HEK293 (cell line): ENCODE measurements around the gene LBX2.

ENCODE experiments used
- ZNF211 ChIP-seq: fragments of 450-650 bp; formaldehyde crosslinking; IDR thresholded peaks from 2 replicates; pipeline ENCODE4 v1.5.1; 2016; ENCODE audit warnings: low read depth, missing biosample characterization, missing genetic modification characterization
- ZNF214 ChIP-seq: fragments of 450-650 bp; formaldehyde crosslinking; IDR thresholded peaks from 2 replicates; pipeline ENCODE4 v1.5.1; 2017; ENCODE audit warnings: missing biosample characterization, mild to moderate bottlenecking, missing genetic modification characterization, borderline replicate concordance
- ZSCAN18 ChIP-seq: fragments of 450-650 bp; formaldehyde crosslinking; IDR thresholded peaks from 2 replicates; pipeline ENCODE4 v1.5.1; 2016; ENCODE audit warnings: missing biosample characterization, missing genetic modification characterization
- TF ChIP-seq, protein P1 (sequence below): fragments of 450-650 bp; formaldehyde crosslinking; optimal IDR thresholded peaks from 2 replicates; pipeline ENCODE3; 2016; ENCODE audit warnings: missing biosample characterization, mild to moderate bottlenecking, missing genetic modification characterization

Gene LBX2

GRCh38 chr2:74448771-74449170 is 50.6 kb downstream of the LBX2 start (continued):
- TF ChIP-seq ZSCAN18 (tag by site-specific recombination) (no peak), ZNF214 (tag by site-specific recombination) (no peak), ZNF211 (tag by site-specific recombination) (no peak)
- TF ChIP-seq, protein P1, sequence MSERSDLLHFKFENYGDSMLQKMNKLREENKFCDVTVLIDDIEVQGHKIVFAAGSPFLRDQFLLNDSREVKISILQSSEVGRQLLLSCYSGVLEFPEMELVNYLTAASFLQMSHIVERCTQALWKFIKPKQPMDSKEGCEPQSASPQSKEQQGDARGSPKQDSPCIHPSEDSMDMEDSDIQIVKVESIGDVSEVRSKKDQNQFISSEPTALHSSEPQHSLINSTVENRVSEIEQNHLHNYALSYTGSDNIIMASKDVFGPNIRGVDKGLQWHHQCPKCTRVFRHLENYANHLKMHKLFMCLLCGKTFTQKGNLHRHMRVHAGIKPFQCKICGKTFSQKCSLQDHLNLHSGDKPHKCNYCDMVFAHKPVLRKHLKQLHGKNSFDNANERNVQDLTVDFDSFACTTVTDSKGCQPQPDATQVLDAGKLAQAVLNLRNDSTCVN (tag by site-specific recombination): no peak
